DMS153 treated with DMSO at 0.1 percent for 48 hours (cell line): ENCODE results near the gene FCGBP.
A peak's percentile ranks its signal among the peaks of the same experiment; 100 is the strongest.
"Not testable (repeated sequence)": the region's sequence is repeated elsewhere in the genome, so short reads cannot be mapped to it uniquely, and the experiment has no call there.

Experiments
- DNase-seq: peaks from one replicate; lab custom pipeline; 2025; ENCODE audit not compliant: unreplicated experiment; lab: John Stamatoyannopoulos, UW

Gene FCGBP

GRCh38 chr19:39934584-39935363, at the start of gene FCGBP:
Gene FCGBP, minus strand, starts transcription at chr19:39934634.
- DNase-seq = no peak

- DNase-seq = no peak
Observed at GRCh38 chr19:39983695-39984300, 49.4 kb upstream of the FCGBP start.

GRCh38 chr19:39982883-39983282, 48.4 kb upstream of the FCGBP start:
- no peak for DNase-seq

GRCh38 chr19:39974377-39975155, 40.1 kb upstream of the FCGBP start:
- no peak for DNase-seq

- DNase-seq = no peak
Observed at GRCh38 chr19:39971380-39972035, 37.1 kb upstream of the FCGBP start.

GRCh38 chr19:39970675-39971379, 36.4 kb upstream of the FCGBP start, which contains the start of gene PSMC4:
Gene PSMC4, plus strand, starts transcription at chr19:39971165. Its CDS starts 38 bp downstream, at chr19:39971203.
- peak; percentile 88 for DNase-seq

- DNase-seq = peak; percentile 37
Observed at GRCh38 chr19:39970425-39970674, 35.9 kb upstream of the FCGBP start.

GRCh38 chr19:39969681-39970424, 35.4 kb upstream of the FCGBP start:
- no peak for DNase-seq

- DNase-seq = no peak
Observed at GRCh38 chr19:39969266-39969665, 34.8 kb upstream of the FCGBP start.

- DNase-seq = no peak
Observed at GRCh38 chr19:39968789-39969188, 34.4 kb upstream of the FCGBP start.

- DNase-seq = no peak
Observed at GRCh38 chr19:39967561-39967960, 33.1 kb upstream of the FCGBP start.

- no peak for DNase-seq
Observed at GRCh38 chr19:39966617-39967016, 32.2 kb upstream of the FCGBP start.

GRCh38 chr19:39963898-39964297, 29.5 kb upstream of the FCGBP start:
- no peak for DNase-seq

- DNase-seq = not testable (repeated sequence)
Observed at GRCh38 chr19:39959407-39959806, 25.0 kb upstream of the FCGBP start.

GRCh38 chr19:39958942-39959341, 24.5 kb upstream of the FCGBP start:
- DNase-seq = not testable (repeated sequence)

- not testable (repeated sequence) for DNase-seq
Observed at GRCh38 chr19:39957886-39958285, 23.5 kb upstream of the FCGBP start.

- DNase-seq = no peak
Observed at GRCh38 chr19:39953915-39954314, 19.5 kb upstream of the FCGBP start.

GRCh38 chr19:39951686-39952085, 17.3 kb upstream of the FCGBP start:
- DNase-seq = no peak

- no peak for DNase-seq
Observed at GRCh38 chr19:39951065-39951650, 16.7 kb upstream of the FCGBP start.
